ENCODE results near the gene PHF21A.
A peak's percentile ranks its signal among the peaks of the same experiment; 100 is the strongest.

Gene PHF21A

DNA sequence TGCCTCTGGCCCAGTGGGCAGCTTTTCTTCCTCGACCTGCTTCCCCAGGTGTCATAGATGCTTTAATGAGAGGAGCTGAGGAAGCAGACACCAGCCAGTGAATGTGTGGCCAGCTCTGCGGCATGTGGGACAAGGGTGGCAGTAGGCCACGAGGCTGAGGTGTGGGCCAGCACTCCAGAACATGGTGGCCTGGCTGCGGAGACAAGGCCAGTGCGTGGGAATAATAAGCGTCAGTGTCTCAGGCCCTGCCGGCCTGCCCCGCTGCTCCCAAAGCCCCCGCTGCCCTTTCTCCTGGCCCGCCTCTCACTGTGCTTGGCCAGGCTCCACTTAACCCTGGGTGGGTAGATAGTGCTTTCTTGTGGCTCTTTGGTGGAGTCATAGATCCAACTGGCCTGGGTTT is 233.7 kb downstream of the PHF21A start:
- H3K79me2 ChIP-seq (ENCODE audit: insufficient read depth, low read length), result no peaks in the 10 kb centered on the region
- no peak overlapping the region for H3K9ac ChIP-seq (ENCODE audit: low read length)
- H3K36me3 ChIP-seq (ENCODE audit: low read length), result no peaks in the 10 kb centered on the region
- no peaks in the 10 kb centered on the region for H3K27me3 ChIP-seq (ENCODE audit: low read length)
- no peaks in the 10 kb centered on the region for H4K20me1 ChIP-seq (ENCODE audit: low read depth, low read length)
- no peak overlapping the region for H3K4me3 ChIP-seq (ENCODE audit: insufficient read depth, low read length, poor library complexity, severe bottlenecking)
- no peak overlapping the region for H3K27ac ChIP-seq (ENCODE audit: low read depth, low read length)
- no peaks in the 10 kb centered on the region for H3K9me2 ChIP-seq (replicated peaks; ENCODE audit: insufficient read depth, low read length)
- no peak overlapping the region for H2AFZ ChIP-seq (ENCODE audit: low read depth, low read length, severe bottlenecking)
- H3F3A ChIP-seq (ENCODE audit: insufficient read depth), result no peaks in the 10 kb centered on the region
- TF ChIP-seq, protein P1, sequence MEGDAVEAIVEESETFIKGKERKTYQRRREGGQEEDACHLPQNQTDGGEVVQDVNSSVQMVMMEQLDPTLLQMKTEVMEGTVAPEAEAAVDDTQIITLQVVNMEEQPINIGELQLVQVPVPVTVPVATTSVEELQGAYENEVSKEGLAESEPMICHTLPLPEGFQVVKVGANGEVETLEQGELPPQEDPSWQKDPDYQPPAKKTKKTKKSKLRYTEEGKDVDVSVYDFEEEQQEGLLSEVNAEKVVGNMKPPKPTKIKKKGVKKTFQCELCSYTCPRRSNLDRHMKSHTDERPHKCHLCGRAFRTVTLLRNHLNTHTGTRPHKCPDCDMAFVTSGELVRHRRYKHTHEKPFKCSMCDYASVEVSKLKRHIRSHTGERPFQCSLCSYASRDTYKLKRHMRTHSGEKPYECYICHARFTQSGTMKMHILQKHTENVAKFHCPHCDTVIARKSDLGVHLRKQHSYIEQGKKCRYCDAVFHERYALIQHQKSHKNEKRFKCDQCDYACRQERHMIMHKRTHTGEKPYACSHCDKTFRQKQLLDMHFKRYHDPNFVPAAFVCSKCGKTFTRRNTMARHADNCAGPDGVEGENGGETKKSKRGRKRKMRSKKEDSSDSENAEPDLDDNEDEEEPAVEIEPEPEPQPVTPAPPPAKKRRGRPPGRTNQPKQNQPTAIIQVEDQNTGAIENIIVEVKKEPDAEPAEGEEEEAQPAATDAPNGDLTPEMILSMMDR (IDR thresholded peaks at IDR 0.05; ENCODE audit: insufficient read depth, low read length, poor library complexity, severe bottlenecking), result no peak
- no peak for TF ChIP-seq EZH2phosphoT487 (conservative IDR thresholded peaks at IDR 0.05; ENCODE audit: low read length)
- no peaks in the 10 kb centered on the region for H3K9me3 ChIP-seq (ENCODE audit: insufficient read depth, low read length)
- H3K4me2 ChIP-seq (ENCODE audit: low read depth, low read length, poor library complexity, severe bottlenecking), result no peak overlapping the region

DNA sequence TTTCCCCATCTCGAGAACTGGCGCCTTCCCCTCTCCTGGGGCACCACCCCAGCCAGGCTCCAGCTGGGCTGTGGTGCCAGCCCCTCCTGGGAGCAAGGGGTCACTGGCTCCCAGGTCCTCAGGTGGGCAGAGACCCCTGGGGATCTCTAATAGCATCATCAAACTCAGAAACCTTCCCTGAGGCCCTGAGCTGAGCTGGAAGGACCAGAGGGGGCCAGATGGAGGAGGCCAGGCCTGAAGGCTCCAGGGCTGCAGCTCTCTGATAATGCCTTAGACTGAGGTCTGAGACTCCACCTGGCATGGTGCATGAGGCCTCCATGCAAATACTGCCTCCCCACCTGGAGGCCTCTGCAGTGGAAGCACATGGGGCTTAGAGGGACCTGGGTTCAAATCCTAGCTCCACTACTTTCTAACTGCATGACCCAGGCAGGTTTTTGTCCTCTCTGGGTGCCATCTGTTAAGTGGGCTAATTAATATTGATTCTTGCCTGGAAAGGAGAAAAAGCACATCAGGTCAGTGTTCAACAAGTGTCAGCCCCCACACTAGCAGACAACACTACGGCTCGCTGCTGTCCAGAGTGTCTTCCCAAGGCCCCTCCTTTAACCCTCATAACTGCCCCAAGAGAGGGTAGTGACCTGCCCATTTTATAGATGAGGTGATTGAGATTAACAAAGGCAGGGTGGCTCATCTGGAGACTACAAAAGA is 234.3 kb downstream of the PHF21A start:
- Histone ChIP-seq H3K9ac (ENCODE audit: low read length) (no peak overlapping the region), H3K27me3 (ENCODE audit: low read length) (no peaks in the 10 kb centered on the region), H3K79me2 (ENCODE audit: insufficient read depth, low read length) (no peaks in the 10 kb centered on the region), H3F3A (ENCODE audit: insufficient read depth) (no peaks in the 10 kb centered on the region), H3K4me2 (ENCODE audit: low read depth, low read length, poor library complexity, severe bottlenecking) (no peak overlapping the region), H3K36me3 (ENCODE audit: low read length) (no peaks in the 10 kb centered on the region), H3K4me3 (ENCODE audit: insufficient read depth, low read length, poor library complexity, severe bottlenecking) (no peak overlapping the region), H3K27ac (ENCODE audit: low read depth, low read length) (no peak overlapping the region), H2AFZ (ENCODE audit: low read depth, low read length, severe bottlenecking) (no peak overlapping the region), H3K9me3 (ENCODE audit: insufficient read depth, low read length) (no peaks in the 10 kb centered on the region), H3K9me2 (replicated peaks; ENCODE audit: insufficient read depth, low read length) (no peaks in the 10 kb centered on the region), H4K20me1 (ENCODE audit: low read depth, low read length) (no peaks in the 10 kb centered on the region)
- TF ChIP-seq, protein P1 (IDR thresholded peaks at IDR 0.05; ENCODE audit: insufficient read depth, low read length, poor library complexity, severe bottlenecking), result no peak
- no peak for TF ChIP-seq EZH2phosphoT487 (conservative IDR thresholded peaks at IDR 0.05; ENCODE audit: low read length)

DNA sequence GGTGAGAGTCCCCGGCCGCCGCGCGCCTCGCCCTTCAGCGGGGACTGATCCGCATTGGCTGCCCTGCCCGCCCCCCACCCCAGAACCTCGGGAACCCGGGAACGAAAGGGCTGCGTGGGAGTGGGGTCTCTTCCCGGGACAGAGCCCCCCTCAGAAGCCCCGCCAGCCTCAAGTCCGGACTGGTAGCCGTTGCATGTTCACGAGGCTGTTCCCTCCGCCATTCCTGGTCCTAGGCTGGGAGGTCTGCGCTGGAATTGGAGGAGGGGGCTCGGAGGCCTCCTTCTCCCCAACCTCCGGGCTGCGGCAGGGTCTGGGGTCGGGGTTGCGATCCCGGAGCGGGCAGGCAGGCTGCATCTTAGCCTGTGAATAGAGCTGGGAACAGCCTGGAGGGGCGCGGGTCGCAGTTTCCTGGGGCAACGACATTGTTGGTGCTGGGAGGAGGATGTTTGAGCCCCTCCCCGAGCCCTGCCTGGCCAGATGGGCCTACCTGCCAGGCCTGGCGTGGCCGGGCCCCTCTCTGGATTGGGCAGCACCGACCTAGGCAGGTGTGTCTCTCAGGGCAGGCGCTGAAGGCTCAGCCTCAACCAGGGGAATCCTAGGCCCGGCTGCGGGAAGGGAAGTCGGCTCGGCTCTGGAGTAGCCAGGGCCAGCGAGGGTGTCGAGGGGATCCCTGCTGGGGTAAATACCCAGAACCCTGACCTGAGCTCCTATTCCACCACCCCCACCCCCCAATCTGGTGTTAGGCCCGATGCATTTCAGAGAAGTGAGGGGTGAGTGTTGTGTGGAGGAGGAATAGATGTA is 235.1 kb downstream of the PHF21A start:
- Histone ChIP-seq H3K9me2 (replicated peaks; ENCODE audit: insufficient read depth, low read length) (no peaks in the 10 kb centered on the region), H2AFZ (ENCODE audit: low read depth, low read length, severe bottlenecking) (no peak overlapping the region), H3K9ac (ENCODE audit: low read length) (peak overlapping the region; percentile 31; the same call in 1 of the 2 replicates), H3K27me3 (ENCODE audit: low read length) (no peaks in the 10 kb centered on the region), H3K4me3 (ENCODE audit: insufficient read depth, low read length, poor library complexity, severe bottlenecking) (no peak overlapping the region), H3K36me3 (ENCODE audit: low read length) (no peaks in the 10 kb centered on the region), H3K4me2 (ENCODE audit: low read depth, low read length, poor library complexity, severe bottlenecking) (peak overlapping the region; percentile 43), H3K9me3 (ENCODE audit: insufficient read depth, low read length) (no peaks in the 10 kb centered on the region), H4K20me1 (ENCODE audit: low read depth, low read length) (no peaks in the 10 kb centered on the region), H3K79me2 (ENCODE audit: insufficient read depth, low read length) (no peaks in the 10 kb centered on the region), H3F3A (ENCODE audit: insufficient read depth) (no peaks in the 10 kb centered on the region), H3K27ac (ENCODE audit: low read depth, low read length) (no peak overlapping the region)
- no peak for TF ChIP-seq EZH2phosphoT487 (conservative IDR thresholded peaks at IDR 0.05; ENCODE audit: low read length)
- TF ChIP-seq, protein P1 (IDR thresholded peaks at IDR 0.05; ENCODE audit: insufficient read depth, low read length, poor library complexity, severe bottlenecking), result no peak
